DMS114 treated with DMSO at 0.1 percent for 48 hours (cell line): ENCODE data around the gene KDF1.

Experiments used
- DNase-seq: peaks from one replicate; lab custom pipeline; 2025; ENCODE audit not compliant: unreplicated experiment; lab: John Stamatoyannopoulos, UW

KDF1 gene, protein sequence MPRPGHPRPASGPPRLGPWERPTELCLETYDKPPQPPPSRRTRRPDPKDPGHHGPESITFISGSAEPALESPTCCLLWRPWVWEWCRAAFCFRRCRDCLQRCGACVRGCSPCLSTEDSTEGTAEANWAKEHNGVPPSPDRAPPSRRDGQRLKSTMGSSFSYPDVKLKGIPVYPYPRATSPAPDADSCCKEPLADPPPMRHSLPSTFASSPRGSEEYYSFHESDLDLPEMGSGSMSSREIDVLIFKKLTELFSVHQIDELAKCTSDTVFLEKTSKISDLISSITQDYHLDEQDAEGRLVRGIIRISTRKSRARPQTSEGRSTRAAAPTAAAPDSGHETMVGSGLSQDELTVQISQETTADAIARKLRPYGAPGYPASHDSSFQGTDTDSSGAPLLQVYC

DNA sequence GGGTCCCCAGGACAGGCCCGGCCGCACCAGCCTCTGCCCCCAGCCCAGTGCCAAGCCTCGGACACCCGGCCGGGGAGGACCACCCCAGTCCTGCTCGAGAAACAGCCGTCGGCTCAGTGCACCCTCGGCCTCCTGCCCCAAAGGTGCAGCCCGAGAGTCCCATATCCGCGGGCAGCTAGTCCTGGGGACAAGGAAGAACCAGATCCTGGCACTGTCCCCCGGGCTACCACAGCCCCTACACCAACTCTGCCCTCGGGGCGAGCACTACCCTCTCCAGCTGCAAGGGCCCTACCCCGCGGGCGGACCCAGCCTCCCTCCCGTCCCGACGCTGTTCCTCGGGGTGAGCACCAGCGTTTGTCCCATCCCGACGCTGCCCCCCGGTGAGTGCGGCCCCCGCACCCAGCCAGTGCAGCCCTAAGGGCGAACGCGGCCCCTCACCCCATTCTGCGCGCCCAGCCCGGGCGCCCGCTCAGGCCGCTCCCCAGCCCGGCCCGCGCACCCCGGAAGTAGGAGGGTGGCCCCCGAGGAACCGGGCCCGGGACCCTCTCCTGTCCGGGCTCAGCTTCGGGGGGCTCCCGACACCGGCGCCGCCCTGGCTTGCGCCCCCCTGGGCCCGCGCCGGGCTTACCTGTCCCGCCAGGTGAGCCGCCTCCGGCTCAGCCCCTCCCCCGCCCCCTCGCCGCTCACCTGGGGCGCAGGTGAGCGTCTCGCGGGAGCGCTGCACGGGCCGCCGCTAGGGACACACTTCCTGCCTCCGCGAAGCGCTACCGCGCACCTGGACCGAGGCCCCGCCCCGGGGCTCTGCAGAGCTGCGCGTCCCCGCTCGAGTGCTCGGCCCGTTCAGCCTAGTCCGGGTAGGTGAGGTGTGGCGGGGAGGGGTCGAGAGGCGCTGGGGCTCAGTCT lies at the start of gene KDF1:
Gene KDF1 (minus strand): TSS at position 747 of the 903 bp plus-strand sequence. CDS start 8,088 bp downstream, outside the sequence.
- DNase-seq, result no peak

DNA sequence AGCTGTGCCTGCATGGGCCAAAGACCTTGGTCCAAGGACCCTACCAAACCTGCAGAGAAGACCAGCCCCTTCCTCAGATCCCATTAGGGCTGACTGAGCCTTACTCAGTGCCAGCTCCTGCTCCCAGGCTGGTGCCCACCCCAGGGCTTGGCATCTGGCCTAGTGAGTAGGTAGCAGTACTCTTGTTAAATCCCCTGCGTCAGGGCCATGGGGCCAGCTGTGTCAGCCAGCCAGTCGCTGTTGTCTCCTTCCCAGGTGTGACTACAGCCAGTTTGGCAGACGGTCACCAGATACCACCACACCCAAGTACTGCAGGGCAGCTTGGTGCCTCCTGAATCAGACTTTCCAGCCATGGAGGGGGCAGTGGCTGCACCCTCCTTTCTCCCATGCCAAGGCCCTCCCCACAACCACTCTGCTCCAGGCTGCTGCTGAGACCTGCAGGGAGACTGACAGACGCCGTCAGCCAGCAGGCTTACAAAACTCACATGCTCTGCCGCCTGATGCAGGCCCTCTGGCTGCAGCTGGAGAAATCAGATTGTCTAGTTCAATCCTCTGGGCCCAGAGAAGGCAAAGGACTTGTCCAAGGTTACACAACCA lies 49.4 kb upstream of the KDF1 start:
- no peak for DNase-seq

DNA sequence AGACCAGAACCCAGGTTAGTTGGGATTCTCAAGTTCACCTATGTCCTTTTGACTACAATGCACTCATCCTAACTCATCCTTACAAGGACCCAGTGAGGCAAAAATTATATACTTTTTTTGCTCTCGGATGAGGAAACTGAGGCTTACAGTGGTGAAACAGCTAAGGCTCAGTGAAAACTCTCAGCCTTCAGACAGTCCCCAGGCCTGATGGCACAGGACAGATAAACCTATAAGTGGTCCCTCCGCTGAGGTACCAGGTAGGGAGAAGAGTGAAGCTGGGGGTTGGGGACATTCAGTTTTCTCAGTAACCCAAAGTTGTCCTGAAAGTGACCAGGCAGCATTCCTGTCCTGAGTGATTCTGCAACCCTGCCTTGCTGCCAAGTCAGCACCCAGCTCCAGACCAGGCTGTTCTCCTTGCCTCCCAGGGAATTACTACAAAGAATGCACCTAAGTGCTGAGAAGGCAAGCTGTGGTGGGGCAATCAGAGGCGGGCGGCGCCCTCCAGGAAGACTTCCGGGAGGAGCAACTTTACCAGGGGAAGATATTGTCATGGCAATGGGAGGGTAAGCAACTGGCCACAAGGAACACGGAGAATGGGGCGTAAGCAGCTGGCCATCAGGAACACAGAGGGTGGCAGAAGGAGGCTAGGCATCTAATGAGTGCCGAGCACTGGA lies 47.8 kb upstream of the KDF1 start:
- DNase-seq, result no peak

DNA sequence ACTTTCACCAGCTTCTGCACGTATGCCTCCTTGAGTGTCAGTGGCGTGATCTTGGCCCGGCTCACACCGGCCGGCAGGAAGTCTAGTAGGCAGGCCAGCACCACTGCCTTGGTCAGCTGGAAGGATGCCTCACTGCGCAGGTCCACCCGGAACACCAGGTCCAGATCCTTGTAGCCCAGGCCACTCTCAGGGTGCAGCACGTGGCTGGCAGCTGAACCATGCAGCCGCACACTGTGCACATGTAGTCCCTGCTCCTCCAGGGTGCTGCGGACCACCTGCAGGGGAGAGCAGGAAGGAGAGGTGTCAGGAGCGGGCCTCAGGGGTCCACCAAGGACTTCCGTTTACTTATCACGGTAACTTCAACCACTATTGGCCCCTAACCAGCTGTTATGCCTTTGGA lies 46.4 kb upstream of the KDF1 start:
- no peak for DNase-seq

DNA sequence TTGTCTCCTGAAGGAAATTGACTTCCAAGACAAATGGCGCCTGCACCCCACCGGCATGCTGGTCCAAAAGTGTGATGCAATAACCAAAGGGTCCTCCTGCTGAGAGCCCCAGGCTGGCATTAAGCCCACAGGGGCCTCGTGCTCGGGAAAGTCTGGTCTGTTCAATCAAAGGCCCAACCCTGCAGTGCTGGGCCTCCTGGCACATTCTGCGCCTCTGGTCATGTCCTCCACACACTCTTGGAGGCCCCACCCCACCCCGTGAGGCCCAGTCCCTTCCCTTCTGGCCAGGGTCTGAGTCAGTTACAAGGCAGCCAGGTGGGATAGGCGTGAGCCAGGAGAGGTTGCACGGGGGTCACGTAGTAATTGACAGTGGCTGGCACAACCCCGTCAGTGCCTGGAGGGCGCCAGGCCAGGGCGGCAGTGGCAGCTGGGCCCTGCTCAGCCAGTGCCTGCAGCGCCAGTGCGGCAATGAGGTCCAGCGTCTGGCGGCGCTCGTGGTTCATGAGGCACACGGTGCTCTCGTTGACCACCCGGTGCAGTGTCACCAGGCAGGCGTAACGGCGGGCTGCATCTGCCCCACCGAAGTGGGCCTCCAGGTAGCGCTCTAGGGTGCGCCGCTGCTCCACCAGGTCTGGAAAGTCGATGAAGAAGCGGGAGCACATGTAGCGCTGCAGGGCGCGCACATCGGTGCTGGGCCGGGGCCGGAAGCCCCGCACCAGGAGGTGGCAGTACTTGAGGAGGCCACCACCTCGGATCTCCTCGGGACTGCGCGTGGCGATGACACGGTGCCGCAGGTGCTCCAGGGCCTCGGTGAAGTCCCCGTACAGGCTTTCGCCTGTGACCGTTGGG lies 45.6 kb upstream of the KDF1 start:
- DNase-seq, result no peak

DNA sequence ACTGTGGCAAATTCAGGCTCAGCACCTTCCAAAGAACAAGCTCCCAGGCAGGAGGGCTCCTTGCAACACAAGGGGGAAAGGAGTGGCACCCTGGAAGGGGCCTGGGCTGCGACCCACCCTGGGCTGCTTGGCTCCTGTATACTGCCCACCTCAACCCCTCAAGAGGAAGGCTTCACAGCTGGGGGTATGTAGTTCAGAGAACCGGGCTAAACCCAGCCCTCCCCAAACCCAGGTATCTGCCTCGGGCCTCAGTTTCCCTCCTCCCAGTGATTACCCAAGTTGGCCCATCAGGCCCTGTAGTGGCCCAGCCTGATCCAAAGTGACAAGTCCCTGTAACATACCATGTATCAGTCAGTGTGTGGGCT lies 44.9 kb upstream of the KDF1 start:
- DNase-seq, result no peak

DNA sequence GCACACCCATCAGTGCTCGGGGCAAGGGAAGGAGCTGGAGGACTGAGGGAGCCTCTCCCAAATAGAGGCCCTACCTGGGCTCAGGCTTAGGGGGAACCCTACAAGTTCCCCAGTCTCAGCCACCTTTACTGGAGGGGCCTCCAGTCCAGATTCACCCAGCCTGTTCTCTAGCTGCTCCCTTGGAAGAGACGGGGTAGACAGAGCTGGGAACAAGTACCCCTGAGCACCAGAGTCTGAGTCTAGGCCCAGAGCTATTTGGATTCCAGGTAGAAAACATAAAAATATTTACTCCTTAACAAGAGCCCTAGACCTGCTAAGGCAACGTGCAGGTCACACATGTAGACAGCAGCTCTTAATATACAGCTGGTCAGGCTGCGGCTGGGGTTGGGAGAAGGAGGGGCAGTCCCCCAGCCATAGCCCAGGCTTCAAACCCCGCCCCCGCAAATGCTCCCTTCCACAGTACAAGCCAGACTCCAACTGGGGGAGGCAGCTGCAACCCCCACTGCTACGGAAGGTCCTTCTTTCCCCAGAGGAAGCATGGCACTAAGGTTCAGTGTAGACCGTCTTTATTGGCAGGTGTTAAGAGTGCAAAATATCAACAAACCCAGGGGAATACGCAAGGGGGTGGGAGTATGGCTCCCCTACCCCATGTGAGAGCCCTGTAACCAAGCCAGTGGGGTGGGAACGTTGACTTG lies 44.4 kb upstream of the KDF1 start:
- no peak for DNase-seq

DNA sequence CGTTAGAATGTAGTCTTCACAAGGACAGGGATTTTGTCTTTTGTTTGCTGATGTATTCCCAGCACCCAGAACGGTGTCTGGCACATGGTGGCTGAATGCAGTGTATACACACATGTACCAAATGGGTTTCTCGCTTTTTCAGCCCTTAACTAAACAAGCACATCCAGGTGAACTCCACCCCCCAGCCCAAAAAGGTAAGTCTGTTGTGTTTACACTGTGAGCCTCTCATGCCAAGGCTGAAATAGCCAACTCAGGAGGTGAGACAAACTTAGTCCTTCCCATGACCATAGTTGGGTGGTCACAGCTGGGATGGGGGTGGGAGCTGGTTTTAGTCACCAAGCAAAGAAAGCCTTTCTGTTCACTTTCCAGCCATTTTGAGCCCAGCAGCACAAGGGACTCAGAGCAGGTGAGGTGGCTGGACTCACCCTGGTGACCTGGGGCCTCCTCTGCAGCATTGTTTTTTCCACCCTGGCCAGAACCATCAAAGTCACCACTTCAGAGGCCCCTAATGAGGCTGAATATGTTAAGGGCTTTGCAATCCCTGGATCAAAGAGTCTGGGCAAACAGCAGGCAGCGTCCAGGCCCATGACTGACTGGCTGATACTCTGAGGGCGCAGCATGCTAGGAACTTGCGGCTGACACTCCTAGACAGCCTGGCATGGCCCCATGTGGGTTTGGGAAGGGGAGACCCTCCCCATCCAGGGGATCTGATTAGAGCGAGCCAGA lies 43.6 kb upstream of the KDF1 start:
- no peak for DNase-seq

DNA sequence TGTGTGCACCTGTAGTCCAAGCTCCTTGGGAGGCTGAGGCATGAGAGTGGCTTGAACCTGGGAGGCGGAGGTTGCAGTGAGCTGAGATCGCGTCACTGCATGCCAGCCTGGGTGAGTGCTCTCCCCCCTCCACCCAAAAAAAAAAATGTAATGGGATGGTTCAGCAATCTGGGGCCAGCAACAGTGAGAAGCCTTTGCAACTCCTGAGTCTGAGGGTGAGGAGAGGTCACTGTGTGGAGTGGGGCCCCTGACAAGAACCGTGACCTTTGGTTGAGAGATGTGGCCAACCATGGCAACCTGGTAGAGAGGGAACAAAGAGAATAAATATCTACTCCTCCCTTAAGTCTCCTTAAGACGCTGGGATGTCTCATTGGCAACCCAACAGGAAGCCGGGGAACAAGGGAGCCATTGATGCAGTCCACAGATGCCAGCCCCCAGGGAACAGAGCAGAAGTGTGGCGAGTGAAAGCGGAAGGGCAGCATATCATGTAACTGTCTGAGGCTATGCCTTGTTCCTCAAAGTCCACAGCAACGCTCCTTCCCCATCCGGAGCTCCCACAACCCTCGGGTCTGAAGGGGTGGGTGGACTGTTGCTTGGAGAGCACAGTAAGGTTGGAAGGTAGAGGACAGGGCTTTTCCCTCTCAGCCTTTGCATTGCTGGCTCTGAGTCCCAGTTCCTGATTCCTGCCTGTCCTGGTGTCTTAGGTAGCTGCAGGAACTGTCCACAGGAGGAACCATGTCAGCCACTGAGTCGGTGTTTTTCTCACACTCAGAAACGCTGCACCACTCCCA lies 41.5 kb upstream of the KDF1 start:
- no peak for DNase-seq

DNA sequence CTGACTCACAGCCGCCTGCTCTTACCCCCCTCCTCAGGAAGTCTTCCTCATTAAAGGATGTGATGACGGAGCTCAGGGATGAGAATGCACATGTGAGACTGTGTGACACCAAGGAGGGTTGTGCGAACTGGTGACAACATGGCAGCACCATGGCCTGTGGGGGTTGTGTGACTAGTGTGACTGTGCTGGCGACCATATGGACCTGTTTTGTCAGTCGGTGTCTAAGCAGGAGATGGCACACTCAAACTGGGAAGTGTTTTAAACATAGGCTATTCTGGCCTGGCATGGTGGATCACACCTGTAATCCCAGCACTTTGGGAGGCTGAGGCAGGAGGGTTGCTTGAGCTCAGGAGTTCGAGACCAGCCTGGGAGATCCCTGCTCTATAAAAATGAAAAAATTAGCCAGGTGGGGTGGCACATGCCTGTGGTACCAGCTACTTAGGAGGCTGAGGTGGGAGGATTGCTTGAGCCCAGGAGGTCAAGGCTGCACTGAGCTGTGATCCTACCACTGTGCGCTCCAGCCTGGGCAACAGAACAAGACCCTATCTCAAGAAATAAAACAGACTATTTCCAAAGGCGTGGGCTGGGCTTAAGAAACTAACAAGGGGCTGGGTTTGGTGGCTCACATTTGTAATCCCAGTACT lies 40.7 kb upstream of the KDF1 start:
- no peak for DNase-seq

DNA sequence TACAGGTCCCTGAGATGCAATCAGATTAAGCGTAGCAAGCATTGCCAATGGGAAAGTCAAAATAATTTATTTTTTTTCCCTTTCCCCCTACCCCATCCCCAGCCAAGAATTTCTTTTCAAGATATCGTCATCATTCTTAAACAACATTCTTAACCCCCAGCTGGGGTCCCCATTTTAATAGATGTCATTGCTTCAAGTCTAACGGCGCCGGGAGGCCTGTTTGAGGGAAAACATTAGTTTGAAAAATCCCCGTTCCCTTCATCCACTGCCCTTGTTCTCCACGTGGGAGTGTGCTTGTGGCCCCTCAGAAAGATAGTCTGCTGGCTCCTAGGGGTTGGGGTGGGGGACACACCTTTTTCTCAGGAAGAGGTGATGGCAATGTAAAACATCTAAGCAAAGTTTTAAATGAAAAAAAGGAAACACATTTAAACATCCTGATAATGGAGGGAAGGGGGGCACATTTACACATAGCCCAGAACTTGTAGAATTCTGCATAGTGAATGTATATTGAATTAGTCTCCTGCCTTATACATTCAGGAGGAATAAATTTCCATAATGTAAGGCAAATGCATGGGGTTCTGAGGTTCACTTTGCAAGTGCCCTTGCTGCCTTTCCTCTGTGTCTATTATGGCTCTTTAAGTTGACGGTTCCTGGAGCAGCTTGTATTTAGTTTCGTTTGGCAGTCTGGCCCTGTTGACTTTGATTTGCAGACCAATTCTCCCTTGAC lies 40.0 kb upstream of the KDF1 start:
- DNase-seq, result no peak

DNA sequence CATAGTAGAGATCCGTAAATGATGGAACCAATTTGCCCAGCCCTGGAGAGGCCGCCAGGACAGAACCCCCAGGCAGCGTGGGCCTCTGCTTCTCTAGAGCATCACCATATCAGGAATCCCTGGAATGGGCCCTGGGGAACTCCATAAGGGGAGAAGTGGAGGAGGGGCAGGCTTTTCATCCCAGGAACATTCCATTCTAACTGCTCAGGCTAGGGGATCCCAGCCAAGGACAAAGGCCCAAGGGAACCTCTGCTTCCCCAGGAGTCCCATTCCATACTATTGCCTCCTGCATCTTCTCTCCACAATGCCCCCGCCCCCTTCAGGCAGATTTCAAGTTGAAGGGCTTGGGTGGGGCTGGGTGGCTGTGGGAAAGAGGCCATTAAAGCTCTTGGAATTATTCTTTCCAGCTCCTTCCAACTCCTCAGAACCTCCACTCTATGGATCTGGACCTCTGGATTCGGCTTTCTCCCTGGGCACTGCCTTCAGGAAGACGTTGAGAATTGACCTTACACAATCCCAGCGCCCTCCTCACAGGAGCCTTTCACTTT lies 39.2 kb upstream of the KDF1 start:
- no peak for DNase-seq

DNA sequence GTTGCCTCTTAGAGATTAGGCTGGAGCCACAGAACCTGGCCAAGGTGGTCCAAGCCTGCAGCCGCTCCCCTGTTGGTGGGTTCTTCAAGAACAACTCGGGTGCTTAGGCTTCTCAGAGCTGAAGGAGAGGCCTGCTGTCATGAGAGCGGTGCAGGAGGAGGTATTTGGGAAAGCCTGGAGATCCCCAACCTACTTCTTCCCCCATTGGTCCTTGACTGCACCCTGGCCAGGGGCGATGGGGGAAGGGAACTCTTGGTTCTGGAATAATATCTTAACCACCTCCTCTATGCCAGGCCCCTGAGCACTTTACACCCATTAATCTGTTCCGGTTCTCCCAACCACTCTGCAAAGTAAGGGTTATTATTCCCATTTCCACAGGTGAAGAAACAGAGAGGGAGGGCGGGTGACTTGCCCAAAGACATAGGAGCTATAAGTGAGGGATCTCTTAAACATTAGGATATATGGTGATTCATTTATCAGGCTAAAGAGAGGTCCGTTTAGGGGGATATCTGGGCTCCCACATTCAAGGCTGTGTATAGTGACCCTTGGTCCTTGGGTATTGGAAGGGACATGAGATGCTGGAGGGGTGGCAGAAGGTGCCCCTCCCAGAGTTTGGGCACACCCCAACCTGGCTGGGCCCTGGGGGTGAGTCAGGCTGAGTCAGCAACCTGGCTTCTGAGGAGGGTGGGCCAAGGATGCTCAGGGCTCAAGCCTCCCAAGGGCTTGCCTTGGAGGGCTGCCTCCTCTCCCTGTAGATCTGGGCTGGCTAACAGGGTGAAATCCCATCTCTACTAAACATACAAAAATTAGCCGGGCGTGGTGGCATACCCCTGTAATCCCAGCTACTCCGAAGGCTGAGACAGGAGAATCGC lies 38.4 kb upstream of the KDF1 start:
- DNase-seq, result no peak

DNA sequence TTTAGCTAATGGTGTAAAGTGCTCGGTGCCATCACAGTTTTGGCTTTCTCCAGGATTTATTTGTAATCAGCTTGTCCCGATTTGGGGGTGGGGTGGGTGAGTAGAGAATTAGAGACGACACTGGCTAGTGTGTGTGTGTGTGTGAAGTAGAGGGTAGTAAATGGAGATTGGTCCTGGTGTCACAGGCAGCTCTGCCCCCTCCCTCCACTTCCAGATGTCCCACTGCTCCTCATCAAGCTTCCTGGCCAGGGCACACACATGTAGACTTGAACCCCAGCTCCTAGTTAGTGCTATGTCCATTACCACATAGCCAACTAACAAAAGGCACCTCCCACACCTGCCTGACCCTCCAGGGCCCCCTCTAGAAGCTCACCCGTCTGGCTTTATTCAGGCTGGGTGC lies 36.4 kb upstream of the KDF1 start:
- no peak for DNase-seq

DNA sequence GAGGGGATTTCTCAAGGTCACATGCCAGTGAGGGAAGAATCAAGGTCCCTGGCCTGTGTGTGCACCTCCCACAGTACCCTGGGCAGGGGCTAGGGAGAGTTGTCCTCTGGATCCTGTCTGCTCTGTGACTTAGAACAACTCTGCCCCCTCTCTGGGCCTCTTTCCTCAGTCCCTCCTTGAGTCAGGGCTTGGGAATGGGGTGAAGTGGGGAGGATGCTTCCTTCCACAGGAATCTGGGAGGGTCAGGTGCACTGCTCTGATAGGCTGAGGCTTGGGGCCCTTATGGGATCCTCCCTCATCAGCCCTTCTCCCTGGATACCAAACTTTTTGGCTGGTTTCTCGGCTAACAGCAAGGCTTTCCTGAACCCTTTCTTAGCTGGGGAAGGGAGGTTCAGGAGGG lies 35.8 kb upstream of the KDF1 start:
- no peak for DNase-seq
